NK-92 treated with Interleukin-12 subunit alpha and Interleukin-12 subunit beta, amount 100 ng/mL, for 24 hours (cell line): Measurements from ENCODE around the gene AKAP13.
"Not testable (repeated sequence)": the region's sequence is repeated elsewhere in the genome, so short reads cannot be mapped to it uniquely, and the experiment has no call there.

ENCODE experiments used
- DNase-seq: peaks from one replicate; lab custom pipeline; 2025; lab: John Stamatoyannopoulos, UW

The AKAP13 gene

DNA sequence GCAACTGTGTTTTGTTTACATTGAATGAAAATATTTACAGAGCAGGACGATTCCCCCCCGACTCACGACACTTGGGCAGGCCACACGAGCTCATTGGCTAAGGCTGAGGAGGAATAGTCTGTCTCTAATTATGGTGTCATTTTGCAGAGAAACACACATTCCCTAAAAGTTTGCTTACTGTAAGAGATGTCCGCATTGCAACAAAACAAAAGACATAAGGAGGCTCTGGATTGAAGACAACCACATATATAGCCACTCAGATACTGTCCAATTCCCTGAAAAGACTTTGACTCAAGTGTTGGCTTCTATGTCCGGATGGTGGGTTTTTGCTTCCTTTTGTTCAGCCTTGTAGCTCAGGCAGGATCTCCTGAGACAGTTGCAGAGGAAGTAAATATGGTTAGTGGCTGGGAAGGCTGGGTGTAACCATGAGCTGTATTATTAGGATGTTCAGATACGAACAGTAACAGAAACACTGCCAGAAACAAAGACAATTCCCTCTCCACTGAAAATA lies 243.9 kb downstream of the AKAP13 start:
- no peak for DNase-seq

DNA sequence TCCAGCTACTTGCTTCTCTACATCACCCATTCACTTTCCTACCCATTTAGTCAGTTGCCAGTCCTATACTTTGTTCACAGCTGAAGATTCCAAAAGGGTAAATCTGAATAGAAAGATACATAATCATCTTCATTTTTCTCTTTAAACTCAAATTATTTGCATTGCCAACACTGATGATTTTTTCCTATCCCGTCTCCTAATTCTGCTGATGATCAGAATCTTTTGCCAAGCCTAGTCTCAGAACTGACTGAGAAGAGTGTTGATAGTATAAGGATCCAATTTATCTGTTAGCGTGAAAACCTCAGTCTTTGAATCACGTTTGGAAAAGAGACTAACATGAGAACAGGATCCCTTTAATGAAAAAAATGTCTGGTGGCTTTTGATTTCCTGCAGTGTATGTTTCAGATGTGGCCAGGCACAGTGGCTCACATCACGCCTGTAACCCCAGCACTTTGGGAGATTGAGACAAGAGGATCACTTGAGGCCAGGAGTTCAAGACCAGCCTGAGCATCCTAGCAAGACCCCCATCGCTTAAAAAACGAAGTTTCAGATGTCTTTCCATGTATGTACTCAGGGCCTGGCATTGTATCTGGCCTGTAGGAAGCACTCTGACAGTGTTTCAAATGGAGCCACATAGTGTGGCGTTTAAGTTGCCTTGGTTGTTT lies 244.9 kb downstream of the AKAP13 start:
- DNase-seq, result no peak

DNA sequence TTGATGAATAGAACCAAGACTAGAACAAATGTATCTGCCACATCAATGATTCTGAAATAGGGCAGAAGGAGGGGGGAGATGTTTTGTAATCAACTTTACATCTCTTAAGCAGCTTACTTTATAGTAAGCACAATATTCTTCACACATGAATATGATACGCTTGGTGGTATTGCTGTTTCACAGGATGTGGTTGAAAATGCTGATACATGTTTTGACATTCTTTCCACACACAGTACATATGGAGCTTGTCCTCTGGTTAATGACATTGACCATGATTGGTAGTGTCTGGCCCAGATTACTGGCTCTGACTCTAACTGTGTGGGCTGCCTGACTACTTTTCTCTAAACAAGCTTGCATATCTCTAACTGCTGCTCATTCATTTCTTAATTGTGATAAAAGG lies 245.5 kb downstream of the AKAP13 start:
- DNase-seq, result peak; percentile 53

DNA sequence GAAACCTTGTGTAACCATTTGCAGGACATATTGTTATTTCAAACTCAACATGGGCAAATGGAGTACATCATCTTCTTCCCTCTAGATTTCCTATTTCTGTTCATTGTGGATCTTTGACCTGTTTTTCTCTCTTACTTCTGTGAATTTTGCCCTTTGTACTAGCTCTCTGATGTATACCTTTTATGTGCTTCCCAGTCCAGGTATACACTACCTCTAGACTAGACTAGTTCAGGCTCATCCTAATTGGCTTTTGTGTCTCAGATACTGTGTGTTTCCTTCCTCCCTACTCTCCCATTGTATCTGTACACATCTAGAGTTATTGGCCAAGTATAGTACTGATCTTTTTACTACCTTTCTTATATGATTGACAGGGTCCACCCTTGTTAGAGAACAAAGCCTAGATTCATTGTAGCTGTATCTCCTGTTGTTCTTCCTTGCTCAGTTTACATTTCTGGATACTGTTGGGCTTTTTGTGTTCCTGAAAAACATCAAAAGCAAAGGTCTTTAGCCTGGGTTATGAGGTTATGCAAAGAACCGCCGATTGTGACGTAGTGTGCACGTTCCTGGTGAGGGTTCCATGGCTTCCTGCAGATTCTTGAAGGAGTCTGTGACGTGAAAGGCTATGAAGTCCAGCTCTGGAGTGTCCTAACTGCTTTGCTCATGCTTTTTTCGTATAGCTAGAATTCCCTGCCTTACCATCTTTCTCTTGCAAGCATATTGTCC lies 247.0 kb downstream of the AKAP13 start:
- DNase-seq, result no peak

DNA sequence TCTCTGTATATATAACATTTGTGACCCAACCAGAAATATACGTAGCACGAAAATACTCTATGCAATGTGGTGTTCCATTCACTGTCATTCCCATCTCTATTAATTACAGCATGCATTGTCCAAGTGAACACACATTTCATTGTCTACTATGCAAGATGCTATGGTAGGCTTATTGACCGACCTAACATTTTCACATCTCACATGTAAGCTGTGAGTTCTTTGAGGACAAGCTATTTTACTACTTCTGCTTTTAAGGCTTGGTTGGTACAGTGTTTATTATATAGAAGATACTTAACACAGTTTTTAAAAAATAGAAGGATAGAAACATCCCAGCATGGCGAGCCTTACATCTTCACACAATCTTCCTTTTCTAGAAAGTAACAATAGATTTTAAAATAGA lies 249.9 kb downstream of the AKAP13 start:
- no peak for DNase-seq

DNA sequence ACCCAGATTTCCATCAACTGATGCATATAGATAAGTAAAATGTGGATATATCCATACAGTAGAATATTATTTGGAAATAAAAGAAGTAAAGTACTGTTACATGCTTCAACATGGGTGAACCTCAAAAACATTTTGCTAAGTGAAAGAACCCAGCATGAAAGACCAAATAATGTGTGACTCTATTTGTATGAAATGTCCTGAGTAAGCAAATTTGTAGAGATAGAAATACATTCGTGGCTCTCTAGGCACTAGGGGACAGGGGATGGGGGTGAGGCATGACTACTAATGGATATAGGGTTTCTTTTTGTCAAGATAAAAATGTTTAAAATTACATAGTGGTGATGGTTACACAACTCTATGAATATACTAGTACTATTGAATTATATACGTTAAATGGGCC lies 250.6 kb downstream of the AKAP13 start:
- no peak for DNase-seq

DNA sequence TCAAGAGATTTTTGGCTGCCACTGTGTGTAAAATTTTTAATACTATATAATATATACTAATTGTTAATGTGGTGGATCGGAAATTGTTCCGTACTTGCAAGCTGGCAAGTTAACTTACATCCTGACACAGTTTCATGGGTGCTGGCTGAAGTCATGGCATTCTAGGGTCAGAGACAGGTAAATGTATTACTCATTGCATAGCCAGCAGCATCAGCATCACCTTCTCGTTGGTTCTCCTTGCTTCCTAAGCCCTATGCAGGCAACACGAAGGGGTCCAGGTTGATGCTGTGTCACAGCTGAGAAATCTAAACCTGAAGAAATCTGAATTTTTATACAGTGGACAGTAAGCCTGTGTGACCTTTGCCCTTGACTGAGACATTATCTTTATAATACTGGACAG lies 251.6 kb downstream of the AKAP13 start:
- DNase-seq, result no peak

DNA sequence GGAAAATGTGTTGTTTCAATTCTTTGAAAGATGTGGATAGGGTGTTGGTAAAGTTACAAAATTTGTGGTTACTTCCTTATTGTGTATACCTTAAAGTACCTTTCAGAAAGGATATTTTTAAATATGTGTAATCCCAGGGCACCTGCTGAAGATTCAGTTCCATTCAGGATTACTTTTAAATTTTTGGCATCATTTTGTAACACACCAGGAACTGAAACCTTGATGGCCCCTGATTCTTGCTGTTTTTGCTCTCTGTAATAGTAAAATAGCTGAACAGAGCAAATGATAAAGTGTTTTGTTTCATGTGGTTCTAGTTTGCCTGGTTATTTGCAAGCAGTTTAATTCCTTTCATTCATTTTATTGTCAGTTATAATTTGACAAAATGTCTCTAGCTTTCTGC lies 253.5 kb downstream of the AKAP13 start:
- DNase-seq, result no peak

DNA sequence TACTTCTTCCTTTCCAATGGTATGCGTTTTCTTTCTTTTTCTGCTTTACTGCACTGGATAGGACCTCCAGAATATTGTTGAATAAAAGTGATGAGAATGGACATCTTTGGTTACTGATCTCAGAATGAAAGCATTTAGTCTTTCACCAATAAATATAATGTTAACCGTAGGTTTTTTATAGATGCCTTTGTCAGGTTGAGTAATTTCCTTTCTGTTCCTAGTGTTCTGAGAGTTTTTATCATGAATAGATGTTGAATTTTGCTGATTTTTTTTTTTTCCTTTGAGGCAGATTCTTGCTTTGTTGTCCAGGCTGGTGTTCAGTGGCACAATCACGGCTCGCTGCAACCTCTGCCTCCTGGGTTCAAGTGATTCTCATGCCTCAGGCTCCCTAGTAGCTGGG lies 255.9 kb downstream of the AKAP13 start:
- DNase-seq, result no peak

DNA sequence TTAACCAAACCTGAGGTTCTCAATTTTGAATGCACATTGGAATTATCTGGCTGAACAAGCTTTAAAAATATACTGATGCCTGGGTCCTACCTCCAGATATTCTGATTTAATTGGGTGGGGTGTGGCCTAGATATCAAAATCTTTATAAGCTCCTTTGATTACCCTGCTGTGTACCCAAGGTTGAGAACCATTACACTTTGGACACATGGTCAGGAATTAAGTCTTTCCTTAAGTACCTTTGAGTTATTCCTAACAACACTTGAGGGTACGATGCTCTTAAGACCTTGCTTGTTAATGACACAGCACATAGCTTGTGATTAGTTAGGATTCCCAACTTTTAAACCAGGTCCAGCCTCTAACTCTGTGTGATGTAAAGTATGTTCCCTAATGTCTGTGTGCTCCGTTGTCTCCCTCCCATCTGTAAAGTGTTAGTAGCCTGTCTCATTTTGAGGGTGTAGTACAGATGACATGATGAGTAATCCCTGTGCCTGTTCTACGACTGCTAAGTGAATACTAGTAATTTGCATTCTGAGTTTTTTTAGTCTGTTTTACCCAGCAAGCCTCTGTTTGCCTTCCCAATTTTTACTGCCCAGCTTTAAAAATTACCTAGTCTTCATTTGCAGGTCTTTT lies 259.5 kb downstream of the AKAP13 start:
- DNase-seq, result no peak

DNA sequence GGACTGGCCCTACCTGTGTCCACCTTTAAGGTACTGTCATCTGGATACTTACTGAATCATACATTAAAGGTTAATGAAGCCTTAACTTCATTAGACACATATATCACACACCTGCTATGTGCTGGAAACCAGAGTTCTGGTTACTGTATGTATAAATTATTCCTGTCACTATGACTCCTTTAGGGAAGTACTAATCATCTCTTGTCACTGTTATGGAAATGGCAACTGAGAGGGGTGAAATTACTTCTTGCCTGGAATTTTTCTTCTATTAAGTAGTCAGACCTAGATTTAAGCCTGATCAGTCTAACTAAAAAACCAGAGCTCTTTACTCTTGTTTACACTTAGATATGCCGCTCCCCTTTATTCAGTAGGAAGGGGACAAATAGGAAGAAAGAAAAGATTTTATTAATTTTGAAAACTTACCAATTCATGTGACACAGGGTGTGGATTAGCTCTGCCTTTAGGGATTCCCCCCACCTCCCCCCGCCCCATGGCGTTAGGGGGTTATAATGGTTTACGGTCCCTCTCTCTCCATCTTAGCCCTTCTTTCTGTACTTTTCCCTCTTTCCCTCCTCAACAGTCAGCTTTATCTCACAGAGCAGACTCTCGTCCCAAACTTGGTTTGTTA lies 261.8 kb downstream of the AKAP13 start:
- no peak for DNase-seq

DNA sequence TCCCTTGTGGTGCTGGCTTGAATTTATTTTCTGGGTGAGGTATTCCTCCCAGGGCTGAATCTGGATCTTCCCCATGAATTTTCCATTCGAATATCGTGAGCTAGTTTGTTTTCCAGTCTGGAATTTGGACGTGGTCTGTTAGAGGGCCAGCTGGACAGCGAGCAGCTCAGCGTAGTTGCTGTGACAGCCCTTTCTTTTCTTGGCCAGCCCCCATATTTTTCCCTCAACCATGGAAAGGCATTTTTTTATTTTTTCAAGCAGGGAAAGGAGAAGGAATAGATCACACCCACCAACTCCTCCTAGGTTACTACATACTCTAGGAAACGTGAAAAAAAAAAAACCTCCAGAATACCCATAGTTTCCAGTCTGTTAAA lies 262.3 kb downstream of the AKAP13 start:
- no peak for DNase-seq

DNA sequence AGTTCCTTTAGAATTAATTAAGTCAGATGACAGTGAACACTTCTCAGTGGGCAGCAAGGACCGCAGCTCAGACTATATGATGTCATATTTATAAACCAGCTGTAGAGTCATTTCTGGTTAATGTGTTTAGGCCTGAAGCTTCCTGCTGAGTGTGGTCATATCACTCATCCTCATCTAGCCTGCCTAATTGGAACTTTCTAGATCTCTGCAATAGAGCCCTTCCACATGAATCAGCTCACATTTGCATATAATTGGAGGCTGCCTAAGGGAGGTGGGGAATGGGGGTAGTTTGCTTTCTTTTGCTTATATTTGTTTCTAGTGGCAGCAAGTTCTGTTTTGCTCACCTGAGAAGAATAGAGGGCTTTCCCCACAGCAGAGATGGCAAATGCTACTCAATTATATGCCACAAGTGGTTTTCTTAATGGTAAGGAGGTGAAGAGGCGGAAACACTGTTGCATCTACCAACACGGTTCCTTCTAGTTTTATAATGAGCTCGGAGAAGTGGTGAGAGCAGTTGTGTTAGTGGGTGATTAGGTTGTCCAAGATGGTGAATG lies 266.2 kb downstream of the AKAP13 start:
- peak; percentile 24 for DNase-seq

DNA sequence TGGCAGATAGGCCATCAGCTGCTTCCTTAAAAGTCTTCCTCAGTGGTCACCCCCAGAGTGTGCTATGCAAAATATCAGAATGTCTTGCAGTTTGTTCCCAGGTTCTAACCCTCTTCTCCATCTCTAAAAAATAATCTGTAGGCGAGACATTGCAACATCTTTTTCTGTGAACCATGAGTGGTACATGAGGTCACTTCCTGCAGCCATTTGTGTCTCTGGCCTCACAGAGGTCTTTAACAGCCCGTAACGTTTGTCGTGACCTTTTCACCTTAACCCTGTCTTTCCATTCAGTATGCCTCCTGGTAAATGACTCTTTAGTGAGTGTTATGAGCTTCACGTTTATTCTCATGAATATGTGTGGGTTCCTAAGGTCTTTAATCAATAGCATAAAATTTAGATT lies 269.0 kb downstream of the AKAP13 start:
- peak; percentile 61 for DNase-seq

DNA sequence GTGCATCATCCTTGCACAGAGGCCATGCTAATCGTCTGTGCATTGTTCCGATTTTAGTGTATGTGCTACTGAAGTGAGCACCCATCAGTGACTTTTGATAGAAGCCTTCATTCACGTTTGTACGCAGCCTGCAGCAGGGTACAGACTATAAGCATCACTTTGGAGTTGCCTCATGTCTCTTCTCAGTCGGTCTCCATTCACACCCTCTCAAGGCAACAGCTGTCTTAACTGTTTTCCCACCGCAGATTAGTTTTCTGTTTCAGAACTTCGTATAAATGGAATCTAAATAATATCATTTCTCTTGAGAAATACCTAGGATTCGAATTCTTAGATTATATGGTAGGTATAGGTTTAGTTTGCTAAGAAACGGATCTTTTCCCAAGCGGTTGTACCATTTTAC lies 271.1 kb downstream of the AKAP13 start:
- DNase-seq, result no peak

DNA sequence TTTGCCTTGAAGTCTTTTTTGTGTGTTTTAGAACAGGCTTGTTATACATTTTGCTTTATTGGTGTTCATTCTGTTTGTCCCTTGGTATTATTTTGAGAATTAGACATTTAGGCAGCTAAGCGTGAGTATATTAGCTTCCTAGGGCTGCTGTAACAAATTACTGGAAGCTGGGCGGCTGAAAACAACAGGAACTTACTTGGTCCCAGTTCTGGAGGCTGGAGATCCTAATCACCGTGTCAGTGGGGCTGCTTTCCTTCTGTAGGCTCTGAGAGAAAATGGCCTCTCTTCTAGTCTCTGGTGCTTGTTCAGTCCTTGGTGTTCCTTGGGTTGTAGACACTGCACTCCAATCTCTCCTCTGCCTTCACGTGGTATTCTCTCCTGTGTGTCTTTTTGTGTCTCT lies 272.1 kb downstream of the AKAP13 start:
- DNase-seq, result no peak

DNA sequence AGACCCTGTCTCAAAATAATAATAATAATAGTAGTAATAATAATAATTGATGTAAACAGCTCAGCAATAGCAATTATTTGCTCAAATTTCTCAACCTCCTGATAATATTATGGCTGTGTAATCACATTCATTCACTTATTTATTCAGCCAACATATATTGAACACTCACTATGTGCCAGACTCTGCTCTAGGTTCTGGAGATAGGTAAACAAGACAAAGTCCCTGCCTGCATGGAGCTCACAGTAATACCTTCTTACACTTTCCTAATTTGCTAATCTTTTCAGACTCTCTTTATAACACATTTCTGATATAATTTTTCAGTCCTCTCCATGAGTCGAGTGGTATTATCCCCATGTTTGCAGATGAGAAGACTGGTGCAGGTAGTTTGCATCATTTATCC lies 276.7 kb downstream of the AKAP13 start:
- DNase-seq, result no peak

DNA sequence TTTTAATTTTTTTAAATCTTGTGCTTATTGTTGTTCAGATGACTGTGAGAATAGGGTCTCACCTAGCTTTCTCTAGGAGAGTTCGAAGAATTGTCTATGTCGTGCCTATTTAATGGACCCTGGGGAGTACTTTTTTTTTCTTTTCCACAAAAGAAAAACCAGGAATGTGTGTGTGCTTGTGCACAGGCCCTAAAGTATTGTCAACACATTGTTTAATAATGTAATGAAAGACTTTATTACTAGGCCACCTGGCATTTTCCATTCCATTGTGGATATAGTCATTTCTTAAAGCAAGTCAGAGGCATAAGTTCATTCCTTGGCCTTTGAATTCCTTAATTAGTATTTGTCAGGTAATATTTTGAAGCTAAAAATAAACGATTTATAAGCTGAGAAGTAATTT lies 278.4 kb downstream of the AKAP13 start:
- DNase-seq, result no peak

DNA sequence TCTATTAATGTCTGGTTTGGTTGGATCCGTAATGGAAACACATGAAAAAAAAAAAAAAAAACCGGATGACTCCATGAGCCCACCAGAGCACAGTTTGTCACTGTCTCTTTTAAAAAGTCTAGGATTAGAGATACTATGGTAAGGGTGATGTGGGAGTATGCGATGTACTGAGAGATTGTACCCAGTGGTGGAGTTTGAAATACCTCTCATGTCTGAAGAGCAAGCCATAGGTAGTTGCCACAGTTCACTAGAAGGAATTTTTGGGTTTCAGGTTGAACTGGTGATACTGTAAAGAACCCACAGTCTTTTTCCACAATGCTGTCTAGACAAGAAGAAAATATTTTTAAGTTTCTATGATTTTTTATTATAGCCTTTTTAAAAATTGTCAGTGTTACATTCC lies 281.5 kb downstream of the AKAP13 start:
- DNase-seq, result no peak

DNA sequence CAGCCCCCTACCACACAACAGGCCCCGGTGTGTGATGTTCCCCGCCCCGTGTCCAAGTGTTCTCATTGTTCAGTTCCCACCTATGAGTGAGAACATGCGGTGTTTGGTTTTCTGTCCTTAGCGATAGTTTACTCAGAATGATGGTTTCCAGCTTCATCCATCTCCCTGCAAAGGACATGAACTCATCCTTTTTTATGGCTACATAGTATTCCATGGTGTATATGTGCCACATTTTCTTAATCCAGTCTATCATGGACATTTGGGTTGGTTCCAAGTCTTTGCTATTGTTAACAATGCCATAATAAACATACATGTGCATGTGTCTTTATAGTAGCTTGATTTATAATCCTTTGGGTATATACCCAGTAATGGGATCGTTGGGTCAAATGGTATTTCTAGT lies 285.3 kb downstream of the AKAP13 start:
- not testable (repeated sequence) for DNase-seq

DNA sequence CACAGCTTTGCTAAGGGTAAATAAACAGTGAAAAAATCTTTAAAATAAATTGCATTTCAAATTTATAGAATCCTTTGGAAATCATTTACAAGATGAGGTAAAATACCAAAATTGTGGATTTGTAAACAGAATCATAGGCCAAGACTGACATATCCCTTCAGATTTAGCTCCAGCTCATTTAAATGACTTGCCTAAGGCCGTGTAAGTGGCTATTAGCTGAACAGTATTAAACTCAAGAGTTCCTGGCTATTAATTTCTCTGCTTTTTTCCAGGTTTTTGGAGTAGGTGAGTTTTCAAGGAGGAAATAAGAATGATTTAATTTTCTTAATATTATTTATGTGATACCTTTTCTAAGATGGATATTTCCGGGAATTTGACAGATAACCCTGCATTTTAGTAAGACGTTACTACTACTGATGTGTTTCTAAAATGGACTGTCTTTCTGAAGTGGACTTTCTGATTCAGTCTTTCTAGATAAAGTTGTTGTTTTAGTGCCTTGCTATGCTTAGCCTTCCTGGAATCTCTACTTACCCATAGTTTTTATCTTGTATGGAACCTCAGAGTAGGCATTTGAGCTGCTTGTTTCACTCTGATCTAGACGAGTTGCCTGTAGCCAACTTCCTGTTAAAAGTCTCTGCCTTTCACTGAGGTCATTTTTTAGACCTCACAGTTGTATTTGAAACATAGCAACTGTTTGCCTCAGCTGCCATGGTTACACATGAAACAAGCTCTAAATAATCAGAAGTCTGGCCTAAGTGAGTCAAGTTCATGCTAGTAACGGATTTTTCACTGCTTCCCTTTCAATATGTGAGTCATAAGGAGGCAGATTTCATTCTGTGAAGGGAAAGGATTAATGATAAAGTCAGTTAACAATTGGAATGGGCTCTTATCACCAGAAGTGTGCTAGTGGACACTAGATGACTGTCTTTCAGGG lies 287.4 kb downstream of the AKAP13 start:
- peak; percentile 46 for DNase-seq
